ENCODE data around the gene TTC31. TPM values are rescaled to one million over a fixed set of nuclear protein-coding genes. Genes with fewer than 3 reads are reported as not detected.
"Not testable (repeated sequence)": the region's sequence is repeated elsewhere in the genome, so short reads cannot be mapped to it uniquely, and the experiment has no call there.

Gene TTC31
- total RNA-seq, 1 donor from 2014 or later = 7.7 TPM

DNA sequence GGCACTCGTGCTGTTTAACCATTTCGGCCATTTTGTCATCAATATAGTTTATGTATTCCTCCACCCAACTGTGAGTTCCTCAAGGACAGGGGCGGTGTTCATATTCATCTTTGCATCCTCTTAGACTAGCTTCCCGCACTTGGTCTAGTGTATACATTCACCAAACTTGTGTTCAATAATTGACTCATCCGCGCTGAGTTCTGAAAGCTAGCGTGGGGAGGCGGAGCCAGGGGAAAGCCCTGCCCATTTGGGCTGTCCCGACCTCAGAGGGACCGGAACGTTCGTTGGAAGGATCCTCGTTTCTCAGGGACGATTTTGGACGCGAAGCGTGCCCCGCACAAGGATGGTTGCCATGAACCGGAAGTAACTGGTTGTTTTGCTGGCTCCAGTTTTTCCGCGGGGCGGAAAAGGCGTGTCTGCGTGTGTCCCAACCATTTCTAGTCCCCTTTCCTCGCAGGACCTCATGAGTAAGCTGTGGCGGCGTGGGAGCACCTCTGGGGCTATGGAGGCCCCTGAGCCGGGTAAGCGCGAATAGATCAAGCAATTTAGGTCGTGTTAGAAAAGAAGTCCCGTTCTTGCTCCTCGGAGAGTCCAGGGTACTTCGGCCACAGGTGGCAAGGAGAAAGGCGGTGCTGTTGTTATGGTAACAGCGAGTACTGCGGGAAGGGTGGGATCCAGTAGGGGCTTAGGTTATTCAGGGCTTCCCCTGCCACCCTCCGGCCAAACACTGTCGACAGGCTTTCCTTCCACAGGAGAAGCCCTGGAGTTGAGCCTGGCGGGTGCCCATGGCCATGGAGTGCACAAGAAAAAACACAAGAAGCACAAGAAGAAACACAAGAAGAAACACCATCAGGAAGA lies 28.0 kb upstream of the TTC31 start, which contains the start of gene INO80B:
INO80B (plus strand) TSS at position 434 of the 858 bp plus-strand sequence; CDS start at position 464, 30 bp downstream.
- FAIRE-seq = peak; percentile 30
- peak; percentile 82 to 84 for DNase-seq (ENCODE audit: low spot score in 2 of 2)

DNA sequence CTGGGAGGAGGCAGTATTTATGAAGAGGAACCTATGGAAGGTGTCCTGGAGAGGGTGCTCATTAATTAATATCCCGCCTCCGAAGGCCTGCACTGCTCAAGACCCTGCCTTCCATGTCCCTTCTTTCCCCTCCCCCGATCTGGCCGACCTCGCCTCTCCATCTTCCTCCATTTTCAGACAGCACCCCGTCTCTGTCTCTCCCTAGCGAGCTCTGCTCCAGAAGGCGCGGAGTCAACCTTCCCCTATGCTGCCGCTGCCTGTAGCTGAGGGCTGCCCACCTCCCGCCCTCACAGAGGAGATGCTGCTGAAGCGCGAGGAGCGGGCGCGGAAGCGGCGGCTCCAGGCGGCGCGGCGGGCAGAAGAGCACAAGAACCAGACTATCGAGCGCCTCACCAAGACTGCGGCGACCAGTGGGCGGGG lies 25.7 kb upstream of the TTC31 start:
- no peak for DNase-seq (ENCODE audit: low spot score in 2 of 2)
- FAIRE-seq = no peak

DNA sequence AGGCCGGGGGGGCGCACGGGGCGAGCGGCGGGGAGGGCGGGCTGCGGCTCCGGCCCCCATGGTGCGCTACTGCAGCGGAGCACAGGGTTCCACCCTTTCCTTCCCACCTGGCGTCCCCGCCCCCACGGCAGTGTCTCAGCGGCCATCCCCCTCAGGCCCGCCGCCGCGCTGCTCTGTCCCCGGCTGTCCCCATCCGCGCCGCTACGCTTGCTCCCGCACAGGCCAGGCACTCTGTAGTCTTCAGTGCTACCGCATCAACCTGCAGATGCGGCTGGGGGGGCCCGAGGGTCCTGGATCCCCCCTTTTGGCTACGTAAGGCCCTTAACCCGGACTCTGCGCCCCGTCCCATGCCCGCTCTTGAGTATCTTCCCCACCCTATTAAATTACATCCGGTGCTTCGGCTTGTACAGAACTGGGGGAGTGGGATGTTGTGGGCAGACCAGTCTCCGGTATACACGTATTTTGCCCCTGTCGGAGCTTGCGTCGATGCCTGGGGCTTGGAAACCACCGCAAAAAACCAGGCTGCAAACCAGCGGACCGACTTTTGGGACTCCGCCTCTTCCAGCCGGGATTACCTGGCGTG lies 25.2 kb upstream of the TTC31 start:
- no peak for DNase-seq (ENCODE audit: low spot score in 2 of 2)
- FAIRE-seq = no peak

DNA sequence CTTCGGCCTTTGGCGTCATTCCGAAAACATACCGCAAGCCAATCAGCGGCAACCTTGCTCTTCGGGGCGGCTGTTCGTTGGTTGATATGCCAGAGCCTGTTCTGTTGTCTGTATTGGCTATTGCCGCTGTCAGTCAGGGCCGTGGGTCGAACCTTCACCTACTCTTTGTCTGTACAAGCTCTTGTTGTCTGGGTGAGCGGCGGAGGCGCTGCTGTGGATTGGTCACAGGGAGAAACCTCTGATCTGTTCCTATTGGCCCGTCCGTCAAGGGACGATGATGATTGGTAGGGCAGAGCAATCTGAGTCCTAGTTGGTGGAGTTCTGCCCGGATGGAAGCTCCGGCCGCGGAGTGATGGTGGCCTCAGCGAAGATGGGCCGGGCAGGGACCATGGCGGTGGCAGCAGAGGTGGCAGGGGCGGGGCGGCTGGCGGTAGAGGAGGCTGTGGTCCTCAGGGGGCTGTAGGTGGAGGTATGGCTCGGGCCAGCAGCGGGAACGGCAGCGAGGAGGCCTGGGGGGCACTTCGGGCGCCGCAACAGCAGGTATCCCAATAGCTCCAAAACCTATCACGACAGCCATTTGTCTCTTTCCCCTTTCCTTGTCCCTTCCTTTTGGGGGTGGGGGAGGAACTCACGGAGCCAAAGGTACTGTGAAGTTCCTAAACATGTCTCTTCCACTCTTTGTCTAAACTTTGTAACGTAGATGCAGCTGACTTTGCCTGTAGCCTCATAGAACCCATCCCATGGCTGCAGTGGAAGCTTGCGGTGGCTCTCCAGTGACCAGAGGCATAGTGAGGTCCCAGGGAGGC lies 24.5 kb upstream of the TTC31 start, which contains the start of gene WBP1:
WBP1 (plus strand) TSS at position 307 of the 806 bp plus-strand sequence; CDS start at position 472, 165 bp downstream.
- DNase-seq (ENCODE audit: low spot score in 2 of 2) (peak; percentile 94 to 96), FAIRE-seq (peak; percentile 97)

DNA sequence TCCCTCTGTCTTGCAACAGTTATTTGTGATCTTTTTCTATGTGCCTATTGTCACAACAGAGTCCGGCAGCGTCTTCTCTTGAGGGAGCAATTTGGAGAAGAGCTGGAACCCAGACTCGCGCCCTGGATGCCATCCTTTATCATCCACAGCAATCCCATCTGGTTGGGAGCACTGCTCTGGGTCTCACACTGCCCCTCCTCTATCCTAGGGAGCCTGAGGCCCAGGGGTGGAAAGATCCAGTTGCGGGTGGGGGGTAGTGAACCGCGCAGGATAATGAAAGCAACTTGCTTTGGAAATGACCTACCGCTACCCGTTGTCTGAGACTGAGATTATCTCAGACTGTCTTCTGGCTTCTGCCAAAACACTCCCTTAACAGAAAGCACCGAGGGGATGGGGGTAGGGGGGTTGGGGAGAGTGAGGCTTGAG lies 23.9 kb upstream of the TTC31 start:
- no peak for DNase-seq (ENCODE audit: low spot score in 2 of 2)
- no peak for FAIRE-seq

DNA sequence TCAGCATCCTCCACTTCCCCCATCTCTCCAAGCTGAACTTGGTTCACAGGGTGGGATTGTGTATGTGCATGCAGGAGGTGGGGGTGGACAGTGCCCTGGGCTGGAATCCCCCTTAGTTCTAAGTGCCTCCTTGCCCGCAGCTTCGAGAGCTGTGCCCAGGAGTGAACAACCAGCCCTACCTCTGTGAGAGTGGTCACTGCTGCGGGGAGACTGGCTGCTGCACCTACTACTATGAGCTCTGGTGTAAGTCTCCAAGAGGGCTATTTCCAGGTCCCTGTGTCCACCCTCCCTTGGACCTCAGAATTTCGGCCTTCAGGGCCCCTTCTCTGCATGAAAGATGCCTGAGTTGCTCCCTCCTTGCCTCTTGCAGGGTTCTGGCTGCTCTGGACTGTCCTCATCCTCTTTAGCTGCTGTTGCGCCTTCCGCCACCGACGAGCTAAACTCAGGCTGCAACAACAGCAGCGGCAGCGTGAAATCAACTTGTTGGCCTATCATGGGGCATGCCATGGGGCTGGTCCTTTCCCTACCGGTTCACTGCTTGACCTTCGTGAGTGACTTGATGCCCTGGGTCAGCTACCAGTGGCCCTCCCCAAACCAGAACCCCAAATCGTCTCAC lies 23.3 kb upstream of the TTC31 start:
- DNase-seq (ENCODE audit: low spot score in 2 of 2); FAIRE-seq: not testable (repeated sequence)

DNA sequence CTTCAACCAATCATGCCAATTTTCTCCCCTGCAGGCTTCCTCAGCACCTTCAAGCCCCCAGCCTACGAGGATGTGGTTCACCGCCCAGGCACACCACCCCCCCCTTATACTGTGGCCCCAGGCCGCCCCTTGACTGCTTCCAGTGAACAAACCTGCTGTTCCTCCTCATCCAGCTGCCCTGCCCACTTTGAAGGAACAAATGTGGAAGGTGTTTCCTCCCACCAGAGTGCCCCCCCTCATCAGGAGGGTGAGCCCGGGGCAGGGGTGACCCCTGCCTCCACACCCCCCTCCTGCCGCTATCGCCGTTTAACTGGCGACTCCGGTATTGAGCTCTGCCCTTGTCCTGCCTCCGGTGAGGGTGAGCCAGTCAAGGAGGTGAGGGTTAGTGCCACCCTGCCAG lies 22.7 kb upstream of the TTC31 start:
- not testable (repeated sequence) for DNase-seq (ENCODE audit: low spot score in 2 of 2); FAIRE-seq

DNA sequence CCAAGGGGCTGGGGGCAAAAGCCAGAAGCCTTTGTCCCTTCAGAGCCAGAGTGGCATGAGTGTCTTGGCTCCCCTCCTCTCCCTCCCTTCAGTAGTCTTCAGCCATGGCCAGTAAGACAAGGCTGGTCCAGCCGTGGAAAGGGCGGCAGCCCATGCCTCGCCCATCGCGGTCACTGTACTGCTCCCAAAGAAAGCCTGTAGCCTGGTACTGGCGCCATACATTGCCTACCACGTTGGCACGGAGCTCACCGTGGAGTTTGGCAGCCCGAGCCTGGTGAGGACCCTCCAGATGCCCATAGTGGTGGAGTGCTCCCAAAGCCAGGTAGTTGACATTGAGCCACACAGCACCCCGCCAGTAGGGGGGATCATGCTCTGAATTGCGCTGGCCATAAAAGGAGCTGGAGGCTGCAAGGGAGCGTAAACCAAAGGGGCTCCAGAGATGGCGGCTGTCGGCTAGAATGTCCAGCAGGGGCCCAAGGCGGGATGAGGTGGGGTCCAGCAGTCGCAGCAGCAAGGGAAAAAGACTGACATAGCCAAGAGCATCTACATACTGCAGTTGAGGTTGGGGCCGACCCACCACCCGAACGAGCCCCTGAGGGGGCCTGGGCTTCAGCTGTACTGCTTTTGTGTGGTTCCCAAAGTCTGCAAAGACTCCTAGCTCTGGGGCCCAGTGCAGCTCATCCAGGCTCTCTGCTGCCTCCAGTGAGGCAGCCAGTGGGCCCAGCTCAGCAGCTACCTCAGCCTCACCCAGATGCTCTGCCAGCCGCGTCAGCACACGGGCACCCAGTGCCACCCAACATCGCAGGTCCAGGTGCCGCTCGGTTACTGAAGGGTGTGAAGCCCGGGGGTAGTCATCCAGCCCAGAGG lies 21.5 kb upstream of the TTC31 start:
- DNase-seq (ENCODE audit: low spot score in 2 of 2) (no peak), FAIRE-seq (no peak)

DNA sequence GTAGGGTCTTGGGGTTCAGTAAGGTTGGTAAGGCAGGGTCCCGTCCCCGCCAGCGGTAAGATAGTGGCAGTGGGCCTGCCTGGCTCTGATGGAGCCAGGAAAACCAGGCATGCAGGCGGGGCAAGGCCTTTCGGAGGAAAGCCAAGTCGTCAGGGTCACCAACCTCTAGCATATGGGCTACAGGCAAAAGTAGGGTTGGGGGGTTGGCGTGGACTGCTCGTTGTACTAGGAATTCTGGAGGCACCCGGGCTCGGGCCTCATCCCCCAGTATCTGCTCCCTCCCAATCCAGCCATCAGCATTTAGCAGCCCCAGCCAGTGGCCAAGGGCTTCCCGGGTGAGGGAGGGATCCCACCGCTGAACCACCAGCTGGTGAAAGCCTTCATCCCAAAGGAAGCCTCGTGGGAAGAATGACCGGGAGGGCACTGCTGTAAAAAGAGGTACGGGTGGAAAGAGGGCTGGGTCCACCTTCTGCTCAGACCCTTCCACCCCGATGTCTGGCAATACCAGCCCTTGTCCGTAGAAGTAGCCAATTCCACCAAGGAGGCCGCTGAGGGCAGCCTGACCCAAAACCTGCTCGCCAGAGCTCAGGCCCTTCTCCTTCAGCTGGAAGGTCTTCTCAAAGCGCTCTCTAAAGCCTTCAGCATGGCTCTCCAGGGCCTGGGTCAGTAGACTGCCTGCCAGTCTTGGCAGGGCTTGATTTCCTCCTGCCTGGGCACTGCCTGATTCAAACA lies 20.7 kb upstream of the TTC31 start:
- FAIRE-seq = no peak
- no peak for DNase-seq (ENCODE audit: low spot score in 2 of 2)

DNA sequence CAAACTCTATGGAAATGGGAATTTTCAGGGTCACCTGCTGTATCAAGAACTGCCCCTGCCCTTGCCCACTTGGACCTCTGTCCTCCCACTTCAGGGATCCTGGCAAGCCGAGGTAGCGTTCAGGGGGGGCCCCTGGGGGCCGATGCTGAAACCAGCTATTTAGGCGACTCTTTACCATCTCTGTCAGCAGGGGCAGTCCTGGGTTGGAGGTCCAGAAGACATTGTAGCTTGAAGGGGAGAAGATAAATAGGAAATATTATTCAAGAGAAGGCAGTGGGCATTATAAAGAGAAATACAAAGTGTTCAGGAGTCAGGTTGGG lies 20.1 kb upstream of the TTC31 start:
- no peak for FAIRE-seq
- no peak for DNase-seq (ENCODE audit: low spot score in 2 of 2)

DNA sequence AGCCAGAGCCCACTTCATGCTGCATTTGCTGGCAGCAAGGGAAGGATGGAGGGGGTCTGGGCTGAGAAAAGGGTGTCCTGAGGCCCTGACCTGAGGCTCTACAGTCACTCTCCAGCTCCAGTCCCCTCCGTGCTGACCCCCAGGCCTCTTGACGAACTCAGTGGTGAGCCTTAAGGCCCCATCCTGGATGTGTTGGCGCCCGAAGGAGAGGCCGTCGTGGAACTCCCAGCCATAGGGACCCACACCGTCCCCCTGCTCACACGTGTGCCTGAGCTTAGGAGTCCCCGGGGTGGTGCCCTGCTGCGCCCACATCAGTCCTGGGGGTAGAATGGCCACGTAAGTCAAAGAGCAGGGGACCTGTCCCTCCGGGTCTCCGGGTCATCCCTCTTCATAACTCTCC lies 18.5 kb upstream of the TTC31 start:
- no peak for FAIRE-seq

DNA sequence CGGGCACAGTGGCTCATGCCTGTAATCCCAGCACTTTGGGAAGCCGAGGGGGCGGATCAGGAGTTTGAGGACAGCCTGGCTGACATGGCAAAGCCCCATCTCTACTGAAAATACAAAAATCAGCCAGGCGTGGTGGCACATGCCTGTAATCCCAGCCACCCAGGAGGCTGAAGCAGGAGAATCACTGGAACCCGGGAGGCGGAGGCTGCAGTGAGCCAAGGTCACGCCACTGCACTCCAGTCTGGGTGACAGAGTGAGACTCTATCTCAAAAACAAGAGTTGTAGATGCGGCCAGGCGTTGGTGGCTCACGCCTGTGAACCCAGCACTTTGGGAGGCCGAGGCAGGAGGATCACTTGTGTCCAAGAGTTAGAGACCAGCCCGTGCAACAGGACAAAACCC lies 12.1 kb upstream of the TTC31 start:
- FAIRE-seq; DNase-seq (ENCODE audit: low spot score in 2 of 2): not testable (repeated sequence)

More for the DNA sequence above, 18.5 kb upstream of the TTC31 start:
- no peak for DNase-seq (ENCODE audit: low spot score in 2 of 2)

DNA sequence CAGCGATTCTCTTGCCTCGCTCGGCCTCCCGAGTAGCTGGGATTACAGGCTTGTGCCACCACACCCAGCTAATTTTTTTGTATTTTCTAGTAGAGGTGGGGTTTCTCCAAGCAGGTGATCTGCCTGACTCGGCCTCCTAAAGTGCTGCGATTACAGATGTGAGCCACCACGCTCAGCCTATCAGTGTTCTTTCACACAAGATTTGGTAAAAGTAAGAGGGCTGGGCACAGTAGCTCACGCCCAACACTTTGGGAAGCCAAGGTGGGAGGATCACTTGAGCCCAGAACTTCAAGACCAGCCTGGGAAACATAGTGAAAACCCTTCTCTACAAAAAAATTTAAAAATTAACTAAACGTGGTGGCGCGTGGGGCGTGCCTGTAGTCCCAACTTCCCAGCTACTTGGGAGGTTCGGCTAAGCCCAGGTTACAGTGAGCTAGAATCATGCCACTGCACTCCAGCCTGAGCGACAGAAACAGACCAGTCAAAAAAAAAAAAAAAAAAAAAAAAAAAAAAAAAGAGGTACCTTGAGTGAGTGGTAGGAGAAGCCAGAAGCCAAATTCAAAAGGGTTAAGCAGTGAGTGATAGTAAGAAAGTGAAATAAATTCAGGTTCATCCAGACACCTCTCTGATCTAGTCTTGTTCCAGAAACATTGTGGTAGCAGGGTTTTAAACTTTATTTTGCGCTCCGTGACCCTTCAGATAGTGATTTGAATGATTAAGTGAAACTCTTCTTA lies 11.4 kb upstream of the TTC31 start:
- DNase-seq (ENCODE audit: low spot score in 2 of 2) (no peak), FAIRE-seq (no peak)

DNA sequence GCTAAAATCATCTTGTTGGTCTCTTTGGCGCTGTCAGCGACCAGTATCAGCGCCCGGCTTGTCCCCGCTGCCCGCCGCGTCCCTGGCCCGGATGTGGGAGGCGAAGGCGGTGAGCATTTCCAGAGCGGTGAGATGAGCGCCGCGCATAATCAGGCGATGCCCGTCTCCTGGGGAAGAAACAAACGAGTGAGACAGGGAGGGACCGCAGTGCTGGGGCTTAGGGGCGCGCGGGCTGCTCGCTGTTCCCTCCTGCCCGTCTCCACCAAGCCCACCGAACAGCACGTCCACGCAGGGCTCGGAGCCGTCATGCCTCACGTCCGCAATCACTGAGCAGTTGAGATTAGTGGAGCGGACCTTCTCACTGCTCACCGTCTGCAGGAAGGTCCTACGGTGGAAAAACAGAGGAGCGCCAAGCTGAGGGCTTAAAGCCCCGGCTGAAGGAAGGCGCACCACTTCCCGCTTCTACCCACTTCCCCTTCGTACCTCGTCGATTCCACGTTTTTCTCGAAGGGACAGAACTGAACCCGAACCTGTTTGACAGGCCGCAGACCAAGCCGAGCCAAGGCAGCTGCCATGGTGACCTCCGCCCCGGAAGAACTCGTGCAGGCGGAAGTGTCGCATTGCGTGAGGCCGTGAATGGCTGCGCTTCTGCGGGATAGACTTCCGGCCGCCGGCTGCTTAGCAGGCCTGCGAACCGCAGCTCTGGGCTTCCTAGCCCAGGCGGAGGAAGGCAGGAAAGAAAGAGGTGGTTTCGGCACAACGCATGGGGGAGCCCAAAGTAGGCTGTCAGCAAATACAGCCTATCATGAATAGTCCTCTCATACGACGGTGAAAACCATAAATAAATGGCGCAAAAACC lies 10.6 kb upstream of the TTC31 start, which contains the start of gene MRPL53:
MRPL53 (minus strand) TSS at position 595 of the 859 bp plus-strand sequence; CDS start at position 575, 20 bp downstream.
- FAIRE-seq = no peak
- peak; percentile 81 to 82 for DNase-seq (ENCODE audit: low spot score in 2 of 2)

DNA sequence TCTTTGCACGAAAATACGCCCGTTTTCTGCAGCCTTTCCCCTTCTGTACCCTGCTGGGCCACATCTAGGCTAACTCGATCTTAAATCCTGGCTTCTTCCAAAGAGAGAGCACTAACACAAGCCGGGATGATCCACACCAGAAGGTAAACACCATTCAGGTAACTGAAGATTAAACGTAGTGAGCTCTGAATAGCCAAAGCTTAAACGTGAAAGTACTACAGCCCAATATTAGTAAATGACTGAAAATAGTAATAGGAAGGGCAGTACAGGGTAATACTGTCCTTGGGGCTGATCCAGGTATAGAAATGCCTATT lies 10.0 kb upstream of the TTC31 start:
- DNase-seq (ENCODE audit: low spot score in 2 of 2) (no peak), FAIRE-seq (no peak)

DNA sequence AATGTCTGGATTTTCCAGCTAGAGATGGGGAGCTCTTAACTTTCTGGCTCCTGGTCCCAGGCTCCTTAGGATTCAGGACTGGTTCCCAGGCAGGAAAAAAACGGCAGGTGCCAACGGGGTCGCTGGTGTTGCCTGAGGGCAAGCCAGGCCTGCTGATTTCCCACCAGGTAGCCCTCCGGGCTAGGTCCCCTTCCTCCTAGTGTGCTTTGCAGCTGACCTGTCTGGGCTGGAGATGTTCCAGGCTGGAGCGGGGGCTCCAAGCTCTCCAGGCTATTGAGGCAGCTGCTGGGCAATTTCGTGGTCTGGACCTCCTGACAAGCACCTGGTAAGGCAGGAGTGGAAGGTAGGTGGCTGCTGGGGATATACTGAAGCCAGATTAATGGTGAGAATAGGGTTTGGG lies 8.4 kb upstream of the TTC31 start:
- DNase-seq (ENCODE audit: low spot score in 2 of 2) (no peak), FAIRE-seq (no peak)

DNA sequence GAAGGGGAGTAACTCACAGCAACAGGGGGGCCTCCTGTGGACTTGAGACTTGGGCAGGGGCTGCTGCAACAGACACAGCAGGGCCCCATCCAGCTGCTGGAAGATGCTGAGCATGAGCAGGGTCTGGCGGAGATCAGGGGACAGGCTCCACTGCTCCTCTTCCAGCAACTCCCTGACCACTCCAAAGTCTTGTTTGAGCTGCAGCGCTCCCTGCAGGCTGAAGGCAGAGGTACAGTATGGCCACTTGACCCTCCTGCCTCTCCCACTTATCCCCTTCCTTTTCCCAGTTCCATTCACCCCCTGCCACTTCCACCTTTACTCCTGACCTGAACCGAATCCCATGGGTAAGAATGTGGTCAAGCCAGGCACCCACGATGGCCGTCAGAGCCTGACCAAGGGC lies 8.0 kb upstream of the TTC31 start:
- DNase-seq (ENCODE audit: low spot score in 2 of 2) (no peak), FAIRE-seq (no peak)

Data from frontal cortex (tissue), 4 donors.